HepG2 (cell line): ENCODE results near the gene MYO18B.

Experiments used
- CHD4 ChIP-seq: fragments of 200-600 bp; sonication (generic); IDR thresholded peaks from 2 replicates; pipeline ENCODE4 v1.7.0; 2017; ENCODE audit warnings: mild to moderate bottlenecking, low read length, borderline replicate concordance
- KDM4B ChIP-seq: sonication (generic); formaldehyde crosslinking; IDR thresholded peaks from 2 replicates; pipeline ENCODE4 v1.4.0; 2020; ENCODE audit warnings: missing genetic modification reagents
- ZNF232 ChIP-seq: sonication (generic); formaldehyde crosslinking; IDR thresholded peaks from 2 replicates; pipeline ENCODE4 v1.4.0; 2020; ENCODE audit warnings: missing genetic modification reagents, borderline replicate concordance
- ZSCAN29 ChIP-seq: sonication (generic); formaldehyde crosslinking; conservative IDR thresholded peaks from 2 replicates; pipeline ENCODE4 v1.4.0; 2020; ENCODE audit warnings: mild to moderate bottlenecking, missing genetic modification reagents
- TF ChIP-seq, protein P1 (sequence below): sonication (generic); formaldehyde crosslinking; IDR thresholded peaks from 2 replicates; pipeline ENCODE4 v1.5.1; 2020; ENCODE audit warnings: missing genetic modification reagents, mild to moderate bottlenecking, borderline replicate concordance
- TF ChIP-seq, protein P2 (sequence below): sonication (generic); formaldehyde crosslinking; IDR thresholded peaks from 2 replicates; pipeline ENCODE4 v1.5.1; 2020; ENCODE audit warnings: mild to moderate bottlenecking, missing genetic modification reagents

DNA sequence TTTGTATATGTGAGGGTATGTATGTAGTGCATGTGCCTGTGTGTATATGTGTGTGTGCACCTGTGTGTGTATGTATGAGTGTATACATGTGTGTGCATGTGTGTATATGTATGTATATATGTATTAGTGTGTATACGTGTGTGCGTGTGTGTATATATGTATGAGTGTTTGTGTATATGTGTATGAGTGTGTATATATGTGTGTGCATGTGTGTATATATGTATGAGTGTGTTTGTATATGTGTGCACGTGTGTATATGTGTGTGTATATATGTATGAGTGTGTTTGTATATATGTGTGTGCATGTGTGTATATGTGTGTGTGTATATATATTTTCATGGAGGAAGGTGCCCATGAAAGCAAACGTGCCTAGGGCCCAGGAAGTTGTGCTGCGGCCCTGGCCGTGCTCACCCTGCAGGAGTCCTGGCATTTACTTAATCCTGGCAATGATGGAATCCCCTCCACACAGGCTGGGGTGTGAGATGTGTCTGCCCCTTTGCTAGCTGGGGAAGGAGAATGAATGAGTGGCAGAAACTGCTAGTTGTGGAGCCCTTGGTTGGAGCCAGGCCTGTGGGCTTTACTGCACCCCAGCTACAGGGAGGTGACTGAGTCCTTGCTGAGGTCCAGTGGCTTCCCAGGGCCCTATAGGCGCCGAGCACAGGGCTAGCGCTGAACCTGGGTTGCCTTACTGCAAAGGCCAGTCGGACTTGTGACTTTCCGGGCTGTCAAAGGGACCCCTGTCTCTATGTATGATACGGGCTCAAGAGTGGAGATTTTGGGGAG is 97.2 kb downstream of the MYO18B start:
- TF ChIP-seq, protein P1, sequence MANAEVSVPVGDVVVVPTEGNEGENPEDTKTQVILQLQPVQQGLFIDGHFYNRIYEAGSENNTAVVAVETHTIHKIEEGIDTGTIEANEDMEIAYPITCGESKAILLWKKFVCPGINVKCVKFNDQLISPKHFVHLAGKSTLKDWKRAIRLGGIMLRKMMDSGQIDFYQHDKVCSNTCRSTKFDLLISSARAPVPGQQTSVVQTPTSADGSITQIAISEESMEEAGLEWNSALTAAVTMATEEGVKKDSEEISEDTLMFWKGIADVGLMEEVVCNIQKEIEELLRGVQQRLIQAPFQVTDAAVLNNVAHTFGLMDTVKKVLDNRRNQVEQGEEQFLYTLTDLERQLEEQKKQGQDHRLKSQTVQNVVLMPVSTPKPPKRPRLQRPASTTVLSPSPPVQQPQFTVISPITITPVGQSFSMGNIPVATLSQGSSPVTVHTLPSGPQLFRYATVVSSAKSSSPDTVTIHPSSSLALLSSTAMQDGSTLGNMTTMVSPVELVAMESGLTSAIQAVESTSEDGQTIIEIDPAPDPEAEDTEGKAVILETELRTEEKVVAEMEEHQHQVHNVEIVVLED (CRISPR knock-in tag), result no peak
- no peak for TF ChIP-seq KDM4B
- TF ChIP-seq, protein P2, sequence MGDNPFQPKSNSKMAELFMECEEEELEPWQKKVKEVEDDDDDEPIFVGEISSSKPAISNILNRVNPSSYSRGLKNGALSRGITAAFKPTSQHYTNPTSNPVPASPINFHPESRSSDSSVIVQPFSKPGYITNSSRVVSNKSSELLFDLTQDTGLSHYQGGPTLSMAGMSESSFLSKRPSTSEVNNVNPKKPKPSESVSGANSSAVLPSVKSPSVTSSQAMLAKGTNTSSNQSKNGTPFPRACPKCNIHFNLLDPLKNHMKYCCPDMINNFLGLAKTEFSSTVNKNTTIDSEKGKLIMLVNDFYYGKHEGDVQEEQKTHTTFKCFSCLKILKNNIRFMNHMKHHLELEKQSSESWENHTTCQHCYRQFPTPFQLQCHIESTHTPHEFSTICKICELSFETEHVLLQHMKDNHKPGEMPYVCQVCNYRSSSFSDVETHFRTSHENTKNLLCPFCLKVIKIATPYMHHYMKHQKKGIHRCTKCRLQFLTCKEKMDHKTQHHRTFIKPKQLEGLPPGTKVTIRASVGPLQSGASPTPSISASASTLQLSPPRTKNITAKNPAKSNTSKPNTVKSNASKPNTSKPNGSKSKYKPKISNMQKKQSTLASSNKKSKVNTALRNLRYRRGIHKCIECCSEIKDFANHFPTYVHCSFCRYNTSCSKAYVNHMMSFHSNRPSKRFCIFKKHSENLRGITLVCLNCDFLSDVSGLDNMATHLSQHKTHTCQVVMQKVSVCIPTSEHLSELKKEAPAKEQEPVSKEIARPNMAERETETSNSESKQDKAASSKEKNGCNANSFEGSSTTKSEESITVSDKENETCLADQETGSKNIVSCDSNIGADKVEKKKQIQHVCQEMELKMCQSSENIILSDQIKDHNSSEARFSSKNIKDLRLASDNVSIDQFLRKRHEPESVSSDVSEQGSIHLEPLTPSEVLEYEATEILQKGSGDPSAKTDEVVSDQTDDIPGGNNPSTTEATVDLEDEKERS (CRISPR knock-in tag), result no peak
- no peak for TF ChIP-seq ZSCAN29 (CRISPR knock-in tag)
- no peak for TF ChIP-seq ZNF232
- TF ChIP-seq CHD4, result no peak
